ENCODE results near the gene VPS50. TPM values are rescaled to one million over a fixed set of nuclear protein-coding genes. Genes with fewer than 3 reads are reported as not detected.

Gene VPS50
- total RNA-seq, 3 donors from 2014 or later, result 20.3 to 54.4 (median 24.6) TPM

- intact Hi-C loops (cut with DNase I; ENCODE audit: low total_unique reads), result no loop called here
- no peak for DNase-seq (ENCODE audit: low spot score in 2 of 2)
- H3K4me3 ChIP-seq, result no peak overlapping the region
- H3K4me1 ChIP-seq, result no peaks in the 10 kb centered on the region
- H3K27ac ChIP-seq, result no peak overlapping the region
- no peaks in the 10 kb centered on the region for H3K27me3 ChIP-seq
- peaks cover 7% of the 10 kb centered on the region for H3K36me3 ChIP-seq
- TF ChIP-seq CTCF (IDR thresholded peaks at IDR 0.05), result no peak
- no peak for TF ChIP-seq POLR2A (IDR thresholded peaks at IDR 0.05)
- no peak for TF ChIP-seq POLR2AphosphoS5 (IDR thresholded peaks at IDR 0.05)
- H3K9me3 ChIP-seq, result no peaks in the 10 kb centered on the region
These were observed 26.5 kb downstream of the VPS50 start for GRCh38 chr7:93258661-93259060.

- no peaks in the 10 kb centered on the region for H3K4me1 ChIP-seq
- no peak overlapping the region for H3K4me3 ChIP-seq
- TF ChIP-seq POLR2A (IDR thresholded peaks at IDR 0.05), result no peak
- no peak for TF ChIP-seq CTCF (IDR thresholded peaks at IDR 0.05)
- TF ChIP-seq POLR2AphosphoS5 (IDR thresholded peaks at IDR 0.05), result no peak
- no peaks in the 10 kb centered on the region for H3K27me3 ChIP-seq
- H3K27ac ChIP-seq, result no peak overlapping the region
- H3K36me3 ChIP-seq, result peaks cover 9% of the 10 kb centered on the region
- H3K9me3 ChIP-seq, result no peaks in the 10 kb centered on the region
- intact Hi-C loops (cut with DNase I; ENCODE audit: low total_unique reads), result no loop called here
- DNase-seq (ENCODE audit: low spot score in 2 of 2), result no peak
These were observed 30.4 kb downstream of the VPS50 start for GRCh38 chr7:93262535-93262934.

DNA sequence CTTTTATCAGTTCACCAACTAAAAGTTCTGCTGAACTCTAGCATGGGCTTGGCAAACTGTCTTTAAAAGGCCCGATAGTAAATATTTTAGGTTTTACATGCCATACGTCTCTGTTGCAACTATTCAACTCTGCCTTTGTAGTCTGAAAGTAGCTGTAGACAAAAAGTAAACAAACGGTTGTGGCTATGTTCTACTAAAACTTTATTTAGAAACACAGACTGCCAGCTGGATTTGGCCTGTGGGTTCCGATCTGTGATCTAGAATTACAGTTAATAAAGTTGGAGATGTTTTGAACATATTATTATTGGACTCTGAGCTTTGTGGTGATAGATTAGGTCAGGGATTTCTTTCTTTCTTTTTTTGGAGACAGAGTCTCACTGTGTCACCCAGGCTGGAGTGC lies 33.1 kb downstream of the VPS50 start:
- Histone ChIP-seq H3K36me3 (peaks cover 9% of the 10 kb centered on the region), H3K27ac (no peak overlapping the region), H3K27me3 (no peaks in the 10 kb centered on the region), H3K4me1 (no peaks in the 10 kb centered on the region), H3K4me3 (no peak overlapping the region), H3K9me3 (no peaks in the 10 kb centered on the region)
- DNase-seq (ENCODE audit: low spot score in 2 of 2), result no peak
- intact Hi-C loops (cut with DNase I; ENCODE audit: low total_unique reads), result no loop called here
- TF ChIP-seq POLR2A (IDR thresholded peaks at IDR 0.05) (no peak), POLR2AphosphoS5 (IDR thresholded peaks at IDR 0.05) (no peak), CTCF (IDR thresholded peaks at IDR 0.05) (no peak)

DNA sequence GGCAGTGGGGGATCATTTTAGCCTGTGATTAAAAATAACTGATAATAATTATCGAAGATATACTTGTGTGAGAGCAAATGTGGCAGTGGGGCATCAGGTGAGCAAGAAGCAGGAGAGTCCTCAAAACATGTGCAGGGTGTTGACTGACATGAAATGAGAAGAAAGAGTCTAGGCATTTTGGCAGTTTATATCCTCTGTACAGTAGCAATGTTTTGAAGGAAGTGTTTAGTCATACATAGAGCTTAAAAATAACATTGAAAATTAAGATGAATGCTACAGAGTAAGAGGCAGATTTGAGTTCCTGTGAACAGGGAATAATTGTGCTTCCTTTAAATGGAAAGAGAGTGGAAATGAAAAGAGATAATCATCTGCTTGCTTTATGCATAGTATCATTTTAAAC lies 47.4 kb downstream of the VPS50 start:
- TF ChIP-seq POLR2AphosphoS5 (IDR thresholded peaks at IDR 0.05) (no peak), POLR2A (IDR thresholded peaks at IDR 0.05) (no peak), CTCF (IDR thresholded peaks at IDR 0.05) (no peak)
- Histone ChIP-seq H3K4me3 (no peak overlapping the region), H3K4me1 (no peaks in the 10 kb centered on the region), H3K27me3 (no peaks in the 10 kb centered on the region), H3K9me3 (no peaks in the 10 kb centered on the region), H3K27ac (no peak overlapping the region), H3K36me3 (no peaks in the 10 kb centered on the region)
- DNase-seq (ENCODE audit: low spot score in 2 of 2), result no peak
- intact Hi-C loops (cut with DNase I; ENCODE audit: low total_unique reads), result no loop called here

DNA sequence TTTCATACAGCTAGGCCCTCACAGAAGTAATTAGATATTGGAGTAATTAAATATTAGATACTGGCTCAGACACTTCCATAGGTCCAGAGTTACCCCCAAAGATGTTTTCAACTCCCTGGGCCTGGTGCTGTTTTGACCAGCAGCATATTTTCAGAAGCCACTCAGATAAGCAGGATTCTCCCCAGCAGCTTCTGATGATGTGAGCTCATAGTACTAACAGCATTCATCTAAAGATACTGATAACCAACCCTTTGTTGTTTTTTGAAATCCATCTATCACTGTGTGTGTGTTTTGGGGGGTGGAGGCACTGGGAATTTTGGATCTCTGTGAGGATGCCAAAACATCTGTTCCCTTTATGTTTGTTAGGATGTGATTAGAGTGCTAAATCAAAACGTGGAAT lies 52.7 kb downstream of the VPS50 start:
- Histone ChIP-seq H3K9me3 (no peaks in the 10 kb centered on the region), H3K4me1 (no peaks in the 10 kb centered on the region), H3K27ac (no peak overlapping the region), H3K4me3 (no peak overlapping the region), H3K36me3 (no peaks in the 10 kb centered on the region), H3K27me3 (no peaks in the 10 kb centered on the region)
- TF ChIP-seq POLR2AphosphoS5 (IDR thresholded peaks at IDR 0.05) (no peak), CTCF (IDR thresholded peaks at IDR 0.05) (no peak), POLR2A (IDR thresholded peaks at IDR 0.05) (no peak)
- intact Hi-C loops (cut with DNase I; ENCODE audit: low total_unique reads), result no loop called here
- DNase-seq (ENCODE audit: low spot score in 2 of 2), result no peak

Data from breast epithelium (tissue), 4 donors.